Measurements from ENCODE around the gene RBM12. TPM values are rescaled to one million over a fixed set of nuclear protein-coding genes. Genes with fewer than 3 reads are reported as not detected.

Gene RBM12
- total RNA-seq, 2 experiments from 2014 or later, result 122 to 148 TPM

GRCh38 chr20:35600176-35600992, 64.3 kb downstream of the RBM12 start:
- intact Hi-C loops (cut with DNase I, micrococcal nuclease), result loop anchor here (5.0 kb wide), 3 partner anchors 62 to 138 kb away; partner anchors contain the start of genes CPNE1 (in 1 of the 2), NFS1 (in 1 of the 2), RBM12 (in 1 of the 2) and ROMO1 (in 1 of the 2)
- Mint-ChIP-seq H3K27ac (no peak overlapping the region), H3K36me3 (ENCODE audit: low read depth) (no peaks in the 10 kb centered on the region), H3K9me3 (ENCODE audit: low read depth) (no peaks in the 10 kb centered on the region), H3K4me3 (peak overlapping the region; percentile 58), H3K27me3 (peaks cover 23% of the 10 kb centered on the region), H3K4me1 (peaks cover 5% of the 10 kb centered on the region)
- POLR2A ChIA-PET, result interaction anchor here (0.6 to 1.2 kb wide), 3 partner anchors 15 to 127 kb away, joined by 3 to 10 read pairs (median 6); partner anchors contain the start of gene SPAG4
- CTCF ChIA-PET, result interaction anchor here (0.6 to 1.5 kb wide), 8 partner anchors 9 to 285 kb away, joined by 3 to 6 read pairs (median 4); partner anchors contain the start of gene SPAG4
- DNase-seq (peak; percentile 16), ATAC-seq (peak; percentile 1)

GRCh38 chr20:35599776-35600120, 65.0 kb downstream of the RBM12 start:
- Mint-ChIP-seq H3K4me1 (peaks cover 5% of the 10 kb centered on the region), H3K27me3 (peaks cover 23% of the 10 kb centered on the region), H3K36me3 (ENCODE audit: low read depth) (no peaks in the 10 kb centered on the region), H3K27ac (no peak overlapping the region), H3K9me3 (ENCODE audit: low read depth) (no peaks in the 10 kb centered on the region), H3K4me3 (no peak overlapping the region)
- POLR2A ChIA-PET, result interaction anchor here (0.6 to 0.8 kb wide), 2 partner anchors 30 to 128 kb away, joined by 3 to 10 read pairs; no protein-coding TSS in a partner anchor
- CTCF ChIA-PET, result no interaction called here
- DNase-seq, result no peak
- intact Hi-C loops (cut with DNase I, micrococcal nuclease), result loop anchor here (5.0 kb wide), 3 partner anchors 63 to 137 kb away; partner anchors contain the start of genes CPNE1 (in 1 of the 2), NFS1 (in 1 of the 2), RBM12 (in 1 of the 2) and ROMO1 (in 1 of the 2)
- ATAC-seq, result no peak

Other genes starting within 250 kb of the RBM12 start
- gene GDF5, start 226.7 kb downstream of the RBM12 start, total RNA-seq, result not detected
- 10 to 100 TPM; 50.4 to 60.2 TPM for gene CEP250, start 209.3 kb downstream of the RBM12 start, total RNA-seq
- gene C20orf173, start 135.2 kb downstream of the RBM12 start, total RNA-seq, result not detected
- 100 to 1,000 TPM; 109 to 127 TPM for gene ERGIC3, start 122.8 kb downstream of the RBM12 start, total RNA-seq
- 1 to 10 TPM; 6.4 to 6.9 TPM for gene SPAG4, start 49.1 kb downstream of the RBM12 start, total RNA-seq
- gene CPNE1, start within 50 bp of the RBM12 start, total RNA-seq, result 100 to 1,000 TPM; 249 to 258 TPM
- 10 to 100 TPM; 43.2 to 44.6 TPM for gene NFS1, start 34.5 kb upstream of the RBM12 start, total RNA-seq
- gene ROMO1, start 34.5 kb upstream of the RBM12 start, total RNA-seq, result 100 to 1,000 TPM in 1 of 2 experiments, 10 to 100 TPM in 1; 50.4 to 112 TPM
- 100 to 1,000 TPM; 303 to 356 TPM for gene RBM39, start 77.4 kb upstream of the RBM12 start, total RNA-seq
- gene PHF20, start 107.1 kb upstream of the RBM12 start, total RNA-seq, result 10 to 100 TPM; 54.3 to 61.6 TPM